K562 (cell line): ENCODE results near the gene CLEC4F.

Experiments used
- EZH2 ChIP-seq: IDR thresholded peaks from 2 replicates; pipeline ENCODE4 v1.6.1; 2012; ENCODE audit warnings: low read depth, mild to moderate bottlenecking, inconsistent platforms, low read length, borderline replicate concordance
- NCOA1 ChIP-seq: fragments of 450-650 bp; IDR thresholded peaks from 2 replicates; pipeline ENCODE4 v1.6.1; 2016; ENCODE audit warnings: low read depth
- POLR2A ChIP-seq: fragments of 450-650 bp; conservative IDR thresholded peaks from 2 replicates; pipeline ENCODE4 v1.6.1; 2016
- RBM22 ChIP-seq: fragments of 200-400 bp; formaldehyde crosslinking; IDR thresholded peaks from 2 replicates; pipeline ENCODE4 v1.6.1; 2018; ENCODE audit warnings: low read length, low read depth; ENCODE audit not compliant: poor library complexity, severe bottlenecking
- RBM39 ChIP-seq: fragments of 200-400 bp; formaldehyde crosslinking; optimal IDR thresholded peaks from 2 replicates; pipeline ENCODE3; 2018; ENCODE audit warnings: low read depth, low read length
- SLC30A9 ChIP-seq: fragments of 250-450 bp; sonication (Bioruptor Pico); IDR thresholded peaks from 2 replicates; pipeline ENCODE4 v1.8.0; 2022; ENCODE audit warnings: mild to moderate bottlenecking, moderate library complexity
- SRSF9 ChIP-seq: fragments of 200-400 bp; formaldehyde crosslinking; IDR thresholded peaks from 2 replicates; pipeline ENCODE4 v1.6.1; 2017; ENCODE audit warnings: low read depth, low read length, borderline replicate concordance
- YY1 ChIP-seq, 3 experiments: IDR thresholded peaks; 2 replicates each; pipeline ENCODE4 v1.6.1; 2011; ENCODE audit warnings: low read length in 2 of 3, mild to moderate bottlenecking in 2 of 3, moderate library complexity in 2 of 3, borderline replicate concordance in 1 of 3, control low read depth in 1 of 3, low read depth in 1 of 3; ENCODE audit not compliant: insufficient read depth in 3 of 3, insufficient replicate concordance in 2 of 3, control insufficient read depth in 1 of 3, insufficient read length in 1 of 3; ENCODE audit errors: extremely low read depth in 1 of 3
- ZBTB17 ChIP-seq: fragments of 450-650 bp; formaldehyde crosslinking; IDR thresholded peaks from 2 replicates; pipeline ENCODE4 v1.4.0; 2020; ENCODE audit warnings: mild to moderate bottlenecking
- ZNF224 ChIP-seq: sonication (generic); formaldehyde crosslinking; IDR thresholded peaks from 2 replicates; pipeline ENCODE4 v1.8.0; 2022; ENCODE audit warnings: mild to moderate bottlenecking, missing genetic modification reagents
- ZNF232 ChIP-seq: sonication (generic); formaldehyde crosslinking; IDR thresholded peaks from 2 replicates; pipeline ENCODE4 v1.8.0; 2022; ENCODE audit warnings: mild to moderate bottlenecking, missing genetic modification reagents
- ZNF644 ChIP-seq: fragments of 200-800 bp; sonication (Bioruptor generic); IDR thresholded peaks from 2 replicates; pipeline ENCODE4 v1.6.1; 2016; ENCODE audit warnings: low read depth, missing genetic modification characterization, missing compliant biosample characterization
- ZNF696 ChIP-seq: fragments of 250-450 bp; sonication (Bioruptor Pico); conservative IDR thresholded peaks from 2 replicates; pipeline ENCODE4 v1.4.0; 2020; ENCODE audit warnings: mild to moderate bottlenecking, moderate library complexity
- TF ChIP-seq, protein P1 (sequence below): fragments of 450-650 bp; IDR thresholded peaks from one replicate; pipeline ENCODE4 v1.6.1; 2018; ENCODE audit warnings: mild to moderate bottlenecking, moderate library complexity; ENCODE audit not compliant: partially characterized antibody

DNA sequence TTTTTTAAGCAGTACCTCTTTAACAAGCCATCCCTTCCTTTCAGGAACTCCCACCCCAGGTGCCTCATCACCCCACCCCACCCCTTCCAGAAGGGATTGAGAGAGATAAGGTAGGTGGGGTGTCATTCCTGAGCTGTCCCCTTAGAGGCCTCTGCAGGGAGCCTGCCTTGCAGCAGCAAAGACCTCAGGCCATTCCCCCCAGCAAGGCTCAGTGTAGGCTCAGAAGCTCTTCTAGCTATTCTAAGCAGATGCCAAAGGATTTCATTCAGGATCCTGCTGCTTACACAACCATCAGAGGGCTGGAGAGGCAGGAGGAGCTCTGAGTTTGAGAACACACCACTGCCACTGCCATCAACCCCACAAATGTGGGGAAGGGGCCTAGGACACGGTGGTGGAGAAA is 24.1 kb downstream of the CLEC4F start:
- TF ChIP-seq POLR2A (no peak), SRSF9 (no peak), ZNF224 (CRISPR knock-in tag) (no peak), NCOA1 (no peak), RBM39 (no peak), ZNF696 (CRISPR knock-in tag) (no peak), YY1 (IDR thresholded peaks at IDR 0.05; ENCODE audit: borderline replicate concordance in 1 of 3, control insufficient read depth in 1 of 3, extremely low read depth in 1 of 3, insufficient read depth in 3 of 3, insufficient read length in 1 of 3, insufficient replicate concordance in 2 of 3, low read depth in 1 of 3, low read length in 2 of 3) (no peak), ZNF232 (CRISPR knock-in tag) (no peak), SLC30A9 (CRISPR knock-in tag) (no peak), EZH2 (no peak), RBM22 (no peak), ZBTB17 (no peak), ZNF644 (tag) (no peak)
- TF ChIP-seq, protein P1, sequence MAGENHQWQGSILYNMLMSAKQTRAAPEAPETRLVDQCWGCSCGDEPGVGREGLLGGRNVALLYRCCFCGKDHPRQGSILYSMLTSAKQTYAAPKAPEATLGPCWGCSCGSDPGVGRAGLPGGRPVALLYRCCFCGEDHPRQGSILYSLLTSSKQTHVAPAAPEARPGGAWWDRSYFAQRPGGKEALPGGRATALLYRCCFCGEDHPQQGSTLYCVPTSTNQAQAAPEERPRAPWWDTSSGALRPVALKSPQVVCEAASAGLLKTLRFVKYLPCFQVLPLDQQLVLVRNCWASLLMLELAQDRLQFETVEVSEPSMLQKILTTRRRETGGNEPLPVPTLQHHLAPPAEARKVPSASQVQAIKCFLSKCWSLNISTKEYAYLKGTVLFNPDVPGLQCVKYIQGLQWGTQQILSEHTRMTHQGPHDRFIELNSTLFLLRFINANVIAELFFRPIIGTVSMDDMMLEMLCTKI, result no peak
